ENCODE data around the gene TMEM30A. TPM values are rescaled to one million over a fixed set of nuclear protein-coding genes. Genes with fewer than 3 reads are reported as not detected.

Gene TMEM30A
- total and polyA plus RNA-seq, 2 of the 13 experiments (the other 11 are each of a cell fraction or from before 2014, with no cell fraction given) = 17.6 to 54.4 TPM

DNA sequence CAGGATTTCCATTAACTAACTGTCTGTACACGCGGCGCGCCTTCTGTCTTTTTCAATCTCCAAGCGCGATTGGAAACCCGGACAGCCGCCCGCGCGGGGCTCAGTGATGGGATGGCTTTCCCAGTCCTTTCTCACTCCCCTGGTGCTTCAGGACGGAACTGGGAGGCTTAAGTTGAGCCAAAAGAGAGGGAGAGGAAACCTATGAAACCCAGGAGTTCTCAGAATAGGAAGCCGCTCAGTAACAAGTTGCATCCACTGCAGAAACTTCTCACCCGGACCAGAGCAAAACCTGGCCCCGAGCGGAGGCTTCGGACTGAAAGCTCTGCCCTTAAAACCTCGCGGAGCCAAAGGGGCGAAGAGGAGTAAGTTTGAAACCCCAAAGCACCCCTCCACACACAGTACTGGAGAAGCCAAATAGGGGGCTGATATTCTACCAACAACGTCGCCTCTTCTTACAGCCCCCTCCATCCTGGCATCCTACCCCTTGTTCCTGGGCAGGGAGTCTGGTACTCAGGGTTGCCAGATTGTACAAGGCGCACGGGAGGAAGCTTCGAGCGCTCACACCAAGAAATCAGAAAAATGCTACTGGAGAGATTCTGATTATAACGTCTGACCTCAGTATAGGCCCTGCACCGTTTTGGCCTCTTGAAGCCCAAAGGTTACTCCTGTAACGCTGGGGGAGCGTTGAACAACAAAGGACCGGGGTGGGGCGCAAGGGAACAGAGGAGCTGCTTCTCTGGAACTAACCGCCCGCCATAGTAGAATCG lies 77.8 kb downstream of the TMEM30A start (continued):
- TF ChIP-seq GMEB2 (CRISPR knock-in tag; IDR thresholded peaks at IDR 0.05; ENCODE audit: low read depth) (no peak), HDAC2 (CRISPR knock-in tag; IDR thresholded peaks at IDR 0.05) (no peak)

- in situ Hi-C loops (cut with HindIII; ENCODE audit: extremely low pct_ligation_motif_present, low pct_unique_long_range_greater_than_20kb) = loop anchor here (10.0 to 25.0 kb wide), 6 partner anchors 451 to 1469 kb away; no protein-coding TSS in a partner anchor
- Histone ChIP-seq H3K79me2 (ENCODE audit: insufficient read depth, low read length) (no peaks in the 10 kb centered on the region), H3K27ac (ENCODE audit: extremely low read length, insufficient read depth, low read length) (no peak within 1 kb of the TSS), H3K27me3 (ENCODE audit: control insufficient read depth in 1 of 2, insufficient read depth in 2 of 2, low read length in 2 of 2) (peaks cover 6 to 64% of the 10 kb centered on the region in 2 experiments; a peak in 4 of 5 replicates), H3K9me3 (ENCODE audit: low read length) (no peaks in the 10 kb centered on the region), H3K4me2 (ENCODE audit: low read depth, low read length) (peak within 1 kb of the TSS; percentile 35; the same call in 1 of the 2 replicates), H4K20me1 (ENCODE audit: insufficient read depth, low read length) (no peaks in the 10 kb centered on the region), H3K4me1 (ENCODE audit: insufficient read depth, low read length) (no peaks in the 10 kb centered on the region), H3K4me3 (replicated peaks in 1 of 3; ENCODE audit: insufficient read depth in 1 of 3, low read depth in 2 of 3, low read length in 3 of 3) (peak within 1 kb of the TSS in 1 of 3 experiments; percentile 32; a peak in 1 of 6 replicates), H3K36me3 (replicated peaks in 1 of 2; ENCODE audit: control insufficient read depth in 1 of 2, insufficient read depth in 2 of 2, low read length in 2 of 2) (no peaks in the 10 kb centered on the region), H2AFZ (ENCODE audit: low read length) (no peak within 1 kb of the TSS), H3K9ac (ENCODE audit: insufficient read depth, low read depth, low read length) (no peak within 1 kb of the TSS)
- no peak for TF ChIP-seq LBX2 (CRISPR knock-in tag; IDR thresholded peaks at IDR 0.05; ENCODE audit: borderline replicate concordance)
- no peak for TF ChIP-seq CC2D1A (CRISPR knock-in tag; IDR thresholded peaks at IDR 0.05)
- no peak for TF ChIP-seq ZNF574 (CRISPR knock-in tag; IDR thresholded peaks at IDR 0.05)
- no peak for TF ChIP-seq USF2 (IDR thresholded peaks at IDR 0.05; ENCODE audit: low read depth, low read length)
- TF ChIP-seq USF2 (CRISPR knock-in tag; IDR thresholded peaks at IDR 0.05; ENCODE audit: borderline replicate concordance) = no peak
- TF ChIP-seq EZH2 (conservative IDR thresholded peaks at IDR 0.05; ENCODE audit: low read depth, low read length) = 0 out of 2 replicates have a peak, but pooled peaks have one; percentile 29
- no peak for TF ChIP-seq ZNF431 (CRISPR knock-in tag; IDR thresholded peaks at IDR 0.05; ENCODE audit: borderline replicate concordance, low read depth)
- TF ChIP-seq HNRNPLL (IDR thresholded peaks at IDR 0.05; ENCODE audit: low read depth, low read length, poor library complexity, severe bottlenecking) = peak; percentile 17
- no peak for TF ChIP-seq ZNF382 (CRISPR knock-in tag; IDR thresholded peaks at IDR 0.05; ENCODE audit: borderline replicate concordance)
- intact Hi-C loops (cut with micrococcal nuclease; ENCODE audit: unreplicated experiment) = loop anchor here (2.0 to 10.0 kb wide), 3 partner anchors 307 to 1351 kb away; no protein-coding TSS in a partner anchor
- DNase-seq (ENCODE audit: low spot score) = no peak
- POLR2A ChIA-PET = no interaction called here
- no TSS peak for BruUV-seq (replicated peaks)
- no peak for FAIRE-seq
- CTCF ChIA-PET (ENCODE audit: low intra/inter-chr PET ratio, low total read pairs) = no interaction called here
- ATAC-seq = peak; percentile 41
- 28% methylated on average over 26 of the region's 64 CpGs for whole genome bisulfite sequencing (ENCODE audit: low lambda C conversion rate)
These were observed 78.6 kb downstream of the TMEM30A start, which contains the start of gene COL12A1 for GRCh38 chr6:75205776-75206575. Gene COL12A1 (minus strand): TSS chr6:75206053. CDS start chr6:75202792, 3,261 bp downstream.

Measured in HepG2 (cell line).